ENCODE measurements around the gene DAAM1. TPM values are rescaled to one million over a fixed set of nuclear protein-coding genes. Genes with fewer than 3 reads are reported as not detected.

DAAM1 gene
- total RNA-seq, 1 donor from 2014 or later = 39.5 TPM

- Mint-ChIP-seq H3K27me3 (ENCODE audit: insufficient read depth, low read depth) (no peaks in the 10 kb centered on the region), H3K36me3 (peaks cover 22% of the 10 kb centered on the region), H3K4me1 (peaks cover 23% of the 10 kb centered on the region), H3K9me3 (no peaks in the 10 kb centered on the region), H3K4me3 (no peak overlapping the region), H3K27ac (no peak overlapping the region)
- Histone ChIP-seq H3K4me1 (peaks cover 8% of the 10 kb centered on the region), H3K27ac (no peak overlapping the region), H3K27me3 (no peaks in the 10 kb centered on the region), H2AFZ (replicated peaks) (no peak overlapping the region), H3K4me2 (no peak overlapping the region), H4K20me1 (ENCODE audit: low read depth) (no peaks in the 10 kb centered on the region), H3K79me2 (ENCODE audit: low read depth) (no peaks in the 10 kb centered on the region), H3K9me3 (ENCODE audit: low read depth) (no peaks in the 10 kb centered on the region), H3K36me3 (peaks cover 3% of the 10 kb centered on the region), H3F3A (ENCODE audit: low read depth) (no peaks in the 10 kb centered on the region), H3K9ac (no peak overlapping the region), H3K4me3 (no peak overlapping the region)
- DNase-seq (ENCODE audit: low spot score) = no peak
- TF ChIP-seq, protein P1, sequence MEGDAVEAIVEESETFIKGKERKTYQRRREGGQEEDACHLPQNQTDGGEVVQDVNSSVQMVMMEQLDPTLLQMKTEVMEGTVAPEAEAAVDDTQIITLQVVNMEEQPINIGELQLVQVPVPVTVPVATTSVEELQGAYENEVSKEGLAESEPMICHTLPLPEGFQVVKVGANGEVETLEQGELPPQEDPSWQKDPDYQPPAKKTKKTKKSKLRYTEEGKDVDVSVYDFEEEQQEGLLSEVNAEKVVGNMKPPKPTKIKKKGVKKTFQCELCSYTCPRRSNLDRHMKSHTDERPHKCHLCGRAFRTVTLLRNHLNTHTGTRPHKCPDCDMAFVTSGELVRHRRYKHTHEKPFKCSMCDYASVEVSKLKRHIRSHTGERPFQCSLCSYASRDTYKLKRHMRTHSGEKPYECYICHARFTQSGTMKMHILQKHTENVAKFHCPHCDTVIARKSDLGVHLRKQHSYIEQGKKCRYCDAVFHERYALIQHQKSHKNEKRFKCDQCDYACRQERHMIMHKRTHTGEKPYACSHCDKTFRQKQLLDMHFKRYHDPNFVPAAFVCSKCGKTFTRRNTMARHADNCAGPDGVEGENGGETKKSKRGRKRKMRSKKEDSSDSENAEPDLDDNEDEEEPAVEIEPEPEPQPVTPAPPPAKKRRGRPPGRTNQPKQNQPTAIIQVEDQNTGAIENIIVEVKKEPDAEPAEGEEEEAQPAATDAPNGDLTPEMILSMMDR (IDR thresholded peaks at IDR 0.05) = no peak
- TF ChIP-seq EZH2 (IDR thresholded peaks at IDR 0.05) (no peak), EZH2phosphoT487 (IDR thresholded peaks at IDR 0.05) (no peak)
Observed at GRCh38 chr14:59271256-59271655, 82.8 kb downstream of the DAAM1 start.

DNA sequence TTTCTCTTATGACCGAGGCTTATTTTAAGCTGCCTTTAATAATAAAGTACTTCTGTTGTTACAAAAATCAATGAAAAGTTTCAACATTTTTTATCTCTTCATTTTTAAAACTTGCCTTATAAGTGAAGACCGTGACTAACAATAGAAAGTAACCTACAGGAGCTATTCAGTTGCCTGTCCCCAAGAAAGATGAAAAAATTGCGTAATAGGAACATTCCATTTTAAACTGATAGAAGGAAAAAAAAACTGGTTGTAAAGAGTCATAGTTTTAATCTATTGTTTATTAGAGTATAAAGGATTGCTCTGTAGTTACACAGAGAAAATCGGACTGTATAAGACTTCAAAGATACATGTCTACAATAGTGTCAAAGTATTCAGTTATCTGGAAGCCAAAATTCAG lies 83.3 kb downstream of the DAAM1 start:
- peaks cover 24% of the 10 kb centered on the region for H3K4me1 Mint-ChIP-seq
- Histone ChIP-seq H3F3A (ENCODE audit: low read depth) (no peaks in the 10 kb centered on the region), H3K27me3 (no peaks in the 10 kb centered on the region), H3K79me2 (ENCODE audit: low read depth) (no peaks in the 10 kb centered on the region), H3K27ac (no peak overlapping the region), H3K36me3 (peaks cover 3% of the 10 kb centered on the region), H3K4me1 (peaks cover 13% of the 10 kb centered on the region), H3K4me3 (no peak overlapping the region), H2AFZ (replicated peaks) (no peak overlapping the region), H3K4me2 (no peak overlapping the region), H4K20me1 (ENCODE audit: low read depth) (no peaks in the 10 kb centered on the region), H3K9ac (no peak overlapping the region), H3K9me3 (ENCODE audit: low read depth) (no peaks in the 10 kb centered on the region)
- peaks cover 19% of the 10 kb centered on the region for H3K36me3 Mint-ChIP-seq
- TF ChIP-seq EZH2phosphoT487 (IDR thresholded peaks at IDR 0.05) = no peak
- no peak for TF ChIP-seq EZH2 (IDR thresholded peaks at IDR 0.05)
- TF ChIP-seq, protein P1 (IDR thresholded peaks at IDR 0.05) = no peak
- H3K4me3 Mint-ChIP-seq = no peak overlapping the region
- no peaks in the 10 kb centered on the region for H3K27me3 Mint-ChIP-seq (ENCODE audit: insufficient read depth, low read depth)
- no peak for DNase-seq (ENCODE audit: low spot score)
- H3K9me3 Mint-ChIP-seq = no peaks in the 10 kb centered on the region
- H3K27ac Mint-ChIP-seq = no peak overlapping the region

GRCh38 chr14:59272633-59273032 lies 84.2 kb downstream of the DAAM1 start:
- Histone ChIP-seq H4K20me1 (ENCODE audit: low read depth) (no peaks in the 10 kb centered on the region), H2AFZ (replicated peaks) (no peak overlapping the region), H3F3A (ENCODE audit: low read depth) (no peaks in the 10 kb centered on the region), H3K27me3 (no peaks in the 10 kb centered on the region), H3K9me3 (ENCODE audit: low read depth) (no peaks in the 10 kb centered on the region), H3K4me3 (no peak overlapping the region), H3K36me3 (peaks cover 3% of the 10 kb centered on the region), H3K4me1 (peaks cover 17% of the 10 kb centered on the region), H3K9ac (no peak overlapping the region), H3K27ac (no peak overlapping the region), H3K79me2 (ENCODE audit: low read depth) (no peaks in the 10 kb centered on the region), H3K4me2 (no peak overlapping the region)
- H3K36me3 Mint-ChIP-seq = peaks cover 19% of the 10 kb centered on the region
- H3K27me3 Mint-ChIP-seq (ENCODE audit: insufficient read depth, low read depth) = no peaks in the 10 kb centered on the region
- H3K9me3 Mint-ChIP-seq = no peaks in the 10 kb centered on the region
- H3K4me3 Mint-ChIP-seq = no peak overlapping the region
- TF ChIP-seq, protein P1 (IDR thresholded peaks at IDR 0.05) = no peak
- no peak for TF ChIP-seq EZH2 (IDR thresholded peaks at IDR 0.05)
- no peak for TF ChIP-seq EZH2phosphoT487 (IDR thresholded peaks at IDR 0.05)
- no peak overlapping the region for H3K27ac Mint-ChIP-seq
- DNase-seq (ENCODE audit: low spot score) = no peak
- H3K4me1 Mint-ChIP-seq = peaks cover 26% of the 10 kb centered on the region
